Colonic mucosa (tissue), 4 donors: ENCODE data around the gene GAS7. TPM values are rescaled to one million over a fixed set of nuclear protein-coding genes. Genes with fewer than 3 reads are reported as not detected.
A peak's percentile ranks its signal among the peaks of the same experiment; 100 is the strongest.

Experiments
- DNase-seq: peaks from one replicate; pipeline ENCODE4 v3.0.0-alpha.2; 2020
- H3K27ac ChIP-seq: fragments of 200-600 bp; one replicate; pipeline ENCODE4 v1.8.0; 2021
- H3K27me3 ChIP-seq: fragments of 200-600 bp; one replicate; pipeline ENCODE4 v1.8.0; 2021
- H3K36me3 ChIP-seq: fragments of 200-600 bp; one replicate; pipeline ENCODE4 v1.8.0; 2021
- H3K4me1 ChIP-seq: fragments of 200-600 bp; one replicate; pipeline ENCODE4 v1.8.0; 2021; ENCODE audit warnings: mild to moderate bottlenecking
- H3K4me3 ChIP-seq: fragments of 200-600 bp; one replicate; pipeline ENCODE4 v1.8.0; 2021
- H3K9ac ChIP-seq, 2 donors: one replicate each; pipeline ENCODE4 v1.7.0; 2013; ENCODE audit warnings: control low read depth in 2 of 2, low read depth in 2 of 2, low read length in 2 of 2
- H3K9me3 ChIP-seq: fragments of 200-600 bp; one replicate; pipeline ENCODE4 v1.8.0; 2021
- CTCF ChIP-seq: fragments of 200-600 bp; IDR thresholded peaks from one replicate; pipeline ENCODE4 v1.8.0; 2022; ENCODE audit warnings: antibody characterized with exemption, mild to moderate bottlenecking
- intact Hi-C: fragments of 100-400 bp; cut with DNase I; formaldehyde crosslinking; loops from one replicate; pipeline ENCODE4 v1.14.1; 2022
- total RNA-seq, 2 donors: library from RNA; stranded (reverse); fragmentation: NEBNext Ultra II Directional in 1 of 2; extraction: Animal tissue kit (Norgen Biotek cat#: 25700) in 1 of 2; gene quantifications; one replicate each; pipeline ENCODE4 v1.2.1, GENCODE V29; 2021
- donor health status: healthy.
- donor health status: DM: no; HTN: no; CAD: no.
- donor health status: DM: no; HTN: no; CAD: no.

The GAS7 gene
- total RNA-seq, 2 donors from 2014 or later = 4.7 to 17.0 TPM

GRCh38 chr17:10120749-10121148, 77.7 kb downstream of the GAS7 start:
- no peak overlapping the region for H3K4me3 ChIP-seq
- no peaks in the 10 kb centered on the region for H3K4me1 ChIP-seq
- no peak overlapping the region for H3K27ac ChIP-seq
- no peaks in the 10 kb centered on the region for H3K36me3 ChIP-seq
- no peaks in the 10 kb centered on the region for H3K27me3 ChIP-seq
- no peak overlapping the region for H3K9ac ChIP-seq
- intact Hi-C loops = no loop called here
- no peak for TF ChIP-seq CTCF
- H3K9me3 ChIP-seq = no peaks in the 10 kb centered on the region
- DNase-seq = no peak

GRCh38 chr17:10120109-10120485, 78.3 kb downstream of the GAS7 start:
- intact Hi-C loops = no loop called here
- no peaks in the 10 kb centered on the region for H3K4me1 ChIP-seq
- H3K27me3 ChIP-seq = no peaks in the 10 kb centered on the region
- H3K9ac ChIP-seq = no peak overlapping the region
- H3K4me3 ChIP-seq = no peak overlapping the region
- no peaks in the 10 kb centered on the region for H3K36me3 ChIP-seq
- no peak for DNase-seq
- H3K9me3 ChIP-seq = no peaks in the 10 kb centered on the region
- TF ChIP-seq CTCF = no peak
- H3K27ac ChIP-seq = no peak overlapping the region

- intact Hi-C loops = no loop called here
- DNase-seq = peak; percentile 69
- Histone ChIP-seq H3K27me3 (no peaks in the 10 kb centered on the region), H3K9ac (no peak overlapping the region), H3K4me3 (no peak overlapping the region), H3K36me3 (no peaks in the 10 kb centered on the region), H3K4me1 (no peaks in the 10 kb centered on the region), H3K27ac (peak overlapping the region; percentile 9), H3K9me3 (no peaks in the 10 kb centered on the region)
- no peak for TF ChIP-seq CTCF
Measured at GRCh38 chr17:10119203-10120108, 79.0 kb downstream of the GAS7 start.

- no peak for DNase-seq
Measured at GRCh38 chr17:10118788-10119130, 79.6 kb downstream of the GAS7 start.

GRCh38 chr17:10117581-10118001, 80.8 kb downstream of the GAS7 start:
- H3K27me3 ChIP-seq = no peaks in the 10 kb centered on the region
- no peak overlapping the region for H3K9ac ChIP-seq
- no peak overlapping the region for H3K27ac ChIP-seq
- H3K4me1 ChIP-seq = no peaks in the 10 kb centered on the region
- H3K9me3 ChIP-seq = no peaks in the 10 kb centered on the region
- no peak for DNase-seq
- no peak overlapping the region for H3K4me3 ChIP-seq
- TF ChIP-seq CTCF = no peak
- no peaks in the 10 kb centered on the region for H3K36me3 ChIP-seq
- intact Hi-C loops = no loop called here

More at GRCh38 chr17:10118788-10119130, 79.6 kb downstream of the GAS7 start:
- Histone ChIP-seq H3K4me1 (no peaks in the 10 kb centered on the region), H3K36me3 (no peaks in the 10 kb centered on the region), H3K27me3 (no peaks in the 10 kb centered on the region), H3K4me3 (no peak overlapping the region), H3K27ac (no peak overlapping the region), H3K9me3 (no peaks in the 10 kb centered on the region), H3K9ac (no peak overlapping the region)
- intact Hi-C loops = no loop called here
- TF ChIP-seq CTCF = no peak
